Erythroblast (primary cell): ENCODE results near the gene DMD.

Experiments used
- GATA1 ChIP-seq: IDR thresholded peaks from 2 replicates; pipeline ENCODE4 v1.6.1; 2011; ENCODE audit warnings: low read depth, mild to moderate bottlenecking, control low read depth, low read length, moderate library complexity
- POLR2A ChIP-seq: IDR thresholded peaks from 2 replicates; pipeline ENCODE4 v1.6.1; 2011; ENCODE audit warnings: mild to moderate bottlenecking, low read length

- TF ChIP-seq POLR2A (no peak), GATA1 (no peak)
Observed at GRCh38 chrX:31600823-31601222, 1610.5 kb downstream of the DMD start.
